KOPT-K1 (cell line): ENCODE results near the gene NUDT5.
"Not testable (repeated sequence)": the region's sequence is repeated elsewhere in the genome, so short reads cannot be mapped to it uniquely, and the experiment has no call there.

ENCODE experiments used
- H3K27ac ChIP-seq: fragments of 200-600 bp; sonication (generic); 2 replicates; pipeline ENCODE4 v1.5.1; 2016; ENCODE audit warnings: antibody characterized with exemption, mild to moderate bottlenecking, low read depth, low read length; ENCODE audit not compliant: poor library complexity, severe bottlenecking
- H3K36me3 ChIP-seq: fragments of 200-600 bp; sonication (generic); 2 replicates; pipeline ENCODE4 v1.5.1; 2017; ENCODE audit warnings: antibody characterized with exemption, mild to moderate bottlenecking, low read length, moderate library complexity; ENCODE audit not compliant: insufficient read depth
- H3K9me3 ChIP-seq: fragments of 200-600 bp; sonication (generic); 2 replicates; pipeline ENCODE4 v1.5.1; 2017; ENCODE audit warnings: antibody characterized with exemption, low read length, mild to moderate bottlenecking; ENCODE audit not compliant: insufficient read depth, poor library complexity, severe bottlenecking

Gene NUDT5

DNA sequence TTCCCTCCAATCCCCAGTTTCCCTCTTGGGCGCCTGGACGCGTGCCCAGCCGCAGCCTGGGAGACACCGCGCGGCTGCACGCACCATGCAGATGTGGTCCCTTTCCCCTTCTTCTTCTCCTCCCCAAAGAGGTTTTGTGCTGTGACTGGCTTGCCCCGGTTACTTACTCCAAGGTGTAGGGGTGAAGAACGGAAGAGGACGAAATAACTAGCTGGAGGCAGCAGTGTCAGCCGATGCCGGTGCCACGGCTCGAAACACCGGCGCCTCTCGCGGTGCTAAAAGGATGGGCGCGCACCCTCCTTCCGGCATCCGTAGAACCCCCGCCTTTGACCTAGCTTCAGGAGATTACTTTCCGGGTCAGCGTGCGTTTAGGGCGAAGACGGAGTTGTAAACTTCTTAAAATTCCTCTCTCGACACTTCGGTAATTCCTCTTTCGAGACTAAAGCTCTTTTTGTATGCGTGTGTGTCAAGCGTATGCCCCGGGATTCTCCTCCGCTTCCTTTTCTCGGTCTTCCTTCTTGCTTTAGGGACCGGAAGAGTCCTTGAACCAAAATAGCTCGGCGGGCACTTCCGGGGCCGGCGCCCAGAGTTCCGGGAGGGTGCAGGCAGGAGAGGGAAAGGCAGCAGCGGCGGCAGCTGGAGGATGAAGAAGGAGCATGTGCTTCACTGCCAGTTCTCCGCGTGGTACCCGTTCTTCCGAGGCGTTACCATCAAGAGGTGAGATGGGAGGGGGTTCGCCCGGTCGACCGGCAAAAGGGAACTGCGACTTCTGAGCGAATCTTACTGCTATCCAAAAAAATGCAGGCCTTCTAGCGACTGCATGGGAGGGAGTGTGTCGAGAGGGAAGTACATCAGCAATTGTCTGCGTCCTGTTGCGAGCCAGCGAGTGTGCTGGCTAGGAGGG, at the start of gene NUDT5, which contains the start of gene CDC123:
TSS of gene NUDT5 (minus strand) at position 289 of the 904 bp plus-strand sequence. CDS start 9,600 bp downstream, outside the sequence.
TSS of gene CDC123 (plus strand) at position 586 of the 904 bp plus-strand sequence. CDS start at position 644, 58 bp downstream.
- Histone ChIP-seq H3K27ac (peak within 1 kb of the TSS; percentile 92), H3K36me3 (peaks cover 38% of the 10 kb centered on the region), H3K9me3 (no peaks in the 10 kb centered on the region)

GRCh38 chr10:12243864-12244620, 48.4 kb upstream of the NUDT5 start:
- no peaks in the 10 kb centered on the region for H3K9me3 ChIP-seq
- H3K36me3 ChIP-seq = peaks cover 97% of the 10 kb centered on the region
- H3K27ac ChIP-seq = no peak overlapping the region

- Histone ChIP-seq H3K36me3 (peaks cover 98% of the 10 kb centered on the region), H3K27ac (no peak overlapping the region), H3K9me3 (no peaks in the 10 kb centered on the region)
These were observed 46.3 kb upstream of the NUDT5 start for GRCh38 chr10:12241810-12242529.

DNA sequence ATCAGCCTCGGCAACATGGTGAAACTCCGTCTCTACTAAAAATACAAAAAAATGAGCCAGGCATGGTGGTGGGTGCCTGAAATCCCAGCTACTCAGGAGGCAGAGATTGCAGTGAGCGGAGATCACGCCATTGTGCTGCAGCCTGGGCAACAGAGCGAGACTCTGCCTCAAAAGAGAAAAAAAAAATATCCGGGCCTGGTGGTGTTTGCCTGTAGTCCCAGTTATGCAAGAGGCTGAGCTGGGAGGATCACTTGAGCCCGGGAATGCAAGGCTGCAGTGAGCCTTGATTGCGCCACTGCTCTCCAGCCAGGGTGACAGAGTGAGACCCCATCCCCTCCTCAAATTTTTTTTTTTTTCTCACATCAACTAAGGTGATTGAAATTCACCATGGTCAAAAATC, 43.1 kb upstream of the NUDT5 start:
- Histone ChIP-seq H3K9me3 (no peaks in the 10 kb centered on the region), H3K27ac (no peak overlapping the region), H3K36me3 (peaks cover 97% of the 10 kb centered on the region)

- Histone ChIP-seq H3K9me3 (no peaks in the 10 kb centered on the region), H3K27ac (no peak overlapping the region), H3K36me3 (peaks cover 93% of the 10 kb centered on the region)
These were observed 41.9 kb upstream of the NUDT5 start for GRCh38 chr10:12237265-12238220.

- Histone ChIP-seq H3K9me3 (no peaks in the 10 kb centered on the region), H3K27ac (no peak overlapping the region), H3K36me3 (peaks cover 92% of the 10 kb centered on the region)
These were observed 40.1 kb upstream of the NUDT5 start for GRCh38 chr10:12235796-12236195.

- Histone ChIP-seq H3K9me3 (no peaks in the 10 kb centered on the region), H3K36me3 (peaks cover 92% of the 10 kb centered on the region), H3K27ac (no peak overlapping the region)
These were observed 39.5 kb upstream of the NUDT5 start for GRCh38 chr10:12235116-12235694.

DNA sequence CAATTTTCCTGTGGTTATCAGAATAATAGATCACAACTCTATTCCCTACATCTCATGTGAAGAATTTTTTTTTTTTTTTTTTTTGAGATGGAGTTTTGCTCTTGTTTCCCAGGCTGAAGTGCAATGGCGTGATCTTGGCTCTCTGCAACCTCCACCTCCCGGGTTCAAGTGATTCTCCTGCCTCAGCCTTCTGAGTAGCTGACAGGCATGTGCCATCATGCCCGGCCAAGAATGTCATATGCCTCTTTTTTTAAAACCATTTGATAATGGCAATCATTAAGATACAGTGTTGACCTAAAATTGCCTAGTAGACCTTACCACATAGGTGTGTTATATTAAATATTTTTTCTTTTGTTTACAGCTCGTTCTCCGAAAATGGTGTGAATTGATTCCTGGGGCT, 39.0 kb upstream of the NUDT5 start:
- not testable (repeated sequence) for H3K27ac ChIP-seq, H3K9me3 ChIP-seq
- peaks cover 94% of the 10 kb centered on the region for H3K36me3 ChIP-seq

GRCh38 chr10:12228851-12229250, 33.2 kb upstream of the NUDT5 start:
- Histone ChIP-seq H3K36me3 (peaks cover 79% of the 10 kb centered on the region), H3K27ac (no peak overlapping the region), H3K9me3 (no peaks in the 10 kb centered on the region)

- not testable (repeated sequence) for H3K9me3 ChIP-seq, H3K27ac ChIP-seq
- H3K36me3 ChIP-seq = peaks cover 81% of the 10 kb centered on the region
These were observed 30.7 kb upstream of the NUDT5 start for GRCh38 chr10:12226438-12226837.

DNA sequence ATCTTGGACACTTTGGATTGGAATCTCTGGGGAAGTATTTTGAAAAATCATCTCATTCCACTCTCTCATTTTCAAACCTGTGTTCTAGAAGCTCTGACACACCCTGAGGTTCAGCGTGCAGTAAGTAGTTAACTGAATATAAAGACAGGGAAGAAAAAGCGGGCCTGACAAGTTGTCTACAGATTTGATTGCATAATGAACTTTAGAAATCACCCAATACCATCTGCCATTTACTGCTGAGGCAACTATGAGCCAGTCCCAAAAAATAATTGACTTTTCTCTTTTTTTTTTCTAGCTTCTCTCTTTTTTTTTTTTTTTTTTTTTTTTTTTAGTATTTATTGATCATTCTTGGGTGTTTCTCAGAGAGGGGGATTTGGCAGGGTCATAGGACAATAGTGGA, 29.8 kb upstream of the NUDT5 start:
- Histone ChIP-seq H3K27ac (no peak overlapping the region), H3K9me3 (no peaks in the 10 kb centered on the region), H3K36me3 (peaks cover 79% of the 10 kb centered on the region)

DNA sequence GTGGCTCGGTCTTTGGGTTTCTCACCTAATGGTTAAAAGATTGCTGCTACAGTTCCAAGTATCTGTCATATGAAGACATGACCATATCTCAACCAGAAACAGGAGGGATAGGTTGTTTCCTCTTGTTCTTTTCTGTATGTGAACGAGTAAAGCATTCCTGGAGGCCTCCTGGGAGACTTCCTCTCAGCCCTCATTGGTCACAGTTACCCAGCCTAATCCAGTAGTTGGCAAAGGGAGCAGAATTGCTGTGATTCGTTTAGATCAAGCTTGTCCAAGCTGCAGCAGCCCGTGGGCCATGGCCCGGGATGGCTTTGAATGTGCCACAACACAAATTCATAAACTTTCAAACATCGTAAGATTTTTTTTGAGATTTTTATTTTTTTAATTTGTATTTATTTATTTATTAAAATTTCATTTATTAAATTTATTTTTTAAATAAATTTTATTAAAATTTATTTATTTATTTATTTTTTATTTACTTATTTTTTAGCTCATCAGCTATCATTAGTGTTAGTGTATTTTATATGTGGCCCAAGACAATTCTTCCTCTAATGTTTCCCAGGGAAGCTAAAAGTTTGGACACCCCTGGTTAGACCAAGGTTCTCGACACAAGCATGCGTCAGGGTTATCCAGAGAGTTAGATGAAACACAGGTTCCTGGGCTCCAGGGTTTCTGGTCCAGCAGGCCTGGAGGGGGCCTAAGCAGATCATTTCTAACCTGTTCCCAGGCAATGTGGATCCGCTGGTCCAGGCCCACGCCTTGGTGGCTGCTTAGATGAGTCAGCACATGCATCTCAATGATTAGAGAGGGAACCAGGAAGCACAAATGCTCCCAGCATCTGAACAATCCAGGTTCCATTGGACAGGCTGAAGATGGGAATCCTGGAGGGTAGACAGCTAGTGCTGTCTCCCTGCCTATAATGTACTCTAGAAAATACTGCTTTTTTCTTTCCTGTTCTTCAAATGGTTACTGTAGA, 25.9 kb upstream of the NUDT5 start:
- H3K27ac ChIP-seq = no peak overlapping the region
- no peaks in the 10 kb centered on the region for H3K9me3 ChIP-seq
- H3K36me3 ChIP-seq = peaks cover 85% of the 10 kb centered on the region

- Histone ChIP-seq H3K9me3 (no peaks in the 10 kb centered on the region), H3K27ac (no peak overlapping the region), H3K36me3 (peaks cover 95% of the 10 kb centered on the region)
These were observed 23.3 kb upstream of the NUDT5 start for GRCh38 chr10:12218991-12219390.
